GM21447 (cell line): ENCODE data around the gene PARPBP.
"Not testable (repeated sequence)": the region's sequence is repeated elsewhere in the genome, so short reads cannot be mapped to it uniquely, and the experiment has no call there.

ENCODE experiments used
- ATAC-seq: cut with Tn5 transposase; IDR thresholded peaks from one replicate; pipeline ENCODE4 v1.9.1; 2021; ENCODE audit not compliant: unreplicated experiment

PARPBP gene

DNA sequence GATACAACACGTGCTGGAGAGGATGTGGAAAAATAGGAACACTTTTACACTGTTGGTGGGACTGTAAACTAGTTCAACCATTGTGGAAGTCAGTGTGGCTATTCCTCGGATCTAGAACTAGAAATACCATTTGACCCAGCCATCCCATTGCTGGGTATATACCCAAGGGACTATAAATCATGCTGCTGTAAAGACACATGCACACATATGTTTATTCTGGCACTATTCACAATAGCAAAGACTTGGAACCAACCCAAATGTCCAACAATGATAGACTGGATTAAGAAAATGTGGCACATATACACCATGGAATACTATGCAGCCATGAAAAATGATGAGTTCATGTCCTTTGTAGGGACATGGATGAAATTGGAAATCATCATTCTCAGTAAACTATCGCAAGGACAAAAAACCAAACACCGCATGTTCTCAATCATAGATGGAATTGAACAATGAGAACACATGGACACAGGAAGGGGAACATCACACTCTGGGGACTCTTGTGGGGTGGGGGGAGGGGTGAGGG is 27.1 kb downstream of the PARPBP start:
- ATAC-seq: not testable (repeated sequence)

DNA sequence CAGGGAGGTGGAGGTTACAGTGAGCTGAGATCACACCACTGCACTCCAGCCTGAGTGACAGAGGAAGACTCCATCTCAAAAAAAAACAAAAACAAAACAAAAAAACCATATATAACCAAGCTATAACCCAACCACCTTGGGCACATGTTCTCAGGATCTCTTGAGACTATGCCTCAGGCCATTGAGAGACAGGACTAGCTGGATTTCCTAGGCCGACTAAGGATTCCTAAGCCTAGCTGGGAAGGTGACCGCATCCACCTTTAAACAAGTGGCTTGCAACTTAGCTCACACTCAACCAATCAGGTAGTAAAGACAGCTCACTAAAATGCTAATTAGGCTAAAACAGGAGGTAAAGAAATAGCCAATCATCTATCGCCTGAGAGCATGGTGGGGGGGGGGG is 35.2 kb downstream of the PARPBP start:
- not testable (repeated sequence) for ATAC-seq

DNA sequence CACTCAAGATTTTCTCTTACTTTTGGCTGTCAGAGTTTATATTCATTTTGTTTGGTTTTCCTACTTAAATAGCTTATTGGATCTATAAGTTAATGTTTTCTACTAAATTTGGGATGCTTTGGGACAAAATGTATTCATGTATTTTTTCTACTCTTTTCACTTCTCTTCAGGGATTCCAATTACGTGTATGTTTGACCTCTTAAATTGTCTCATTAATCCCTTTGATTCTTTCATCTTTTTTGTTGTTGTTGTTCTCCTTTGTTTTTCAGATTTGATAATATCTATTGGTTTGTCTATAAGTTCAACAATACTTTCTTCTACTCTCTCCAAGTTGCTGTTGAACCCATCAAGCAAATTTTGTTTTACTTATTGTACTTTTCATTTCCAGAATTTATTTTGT is 43.4 kb downstream of the PARPBP start:
- ATAC-seq: no peak

DNA sequence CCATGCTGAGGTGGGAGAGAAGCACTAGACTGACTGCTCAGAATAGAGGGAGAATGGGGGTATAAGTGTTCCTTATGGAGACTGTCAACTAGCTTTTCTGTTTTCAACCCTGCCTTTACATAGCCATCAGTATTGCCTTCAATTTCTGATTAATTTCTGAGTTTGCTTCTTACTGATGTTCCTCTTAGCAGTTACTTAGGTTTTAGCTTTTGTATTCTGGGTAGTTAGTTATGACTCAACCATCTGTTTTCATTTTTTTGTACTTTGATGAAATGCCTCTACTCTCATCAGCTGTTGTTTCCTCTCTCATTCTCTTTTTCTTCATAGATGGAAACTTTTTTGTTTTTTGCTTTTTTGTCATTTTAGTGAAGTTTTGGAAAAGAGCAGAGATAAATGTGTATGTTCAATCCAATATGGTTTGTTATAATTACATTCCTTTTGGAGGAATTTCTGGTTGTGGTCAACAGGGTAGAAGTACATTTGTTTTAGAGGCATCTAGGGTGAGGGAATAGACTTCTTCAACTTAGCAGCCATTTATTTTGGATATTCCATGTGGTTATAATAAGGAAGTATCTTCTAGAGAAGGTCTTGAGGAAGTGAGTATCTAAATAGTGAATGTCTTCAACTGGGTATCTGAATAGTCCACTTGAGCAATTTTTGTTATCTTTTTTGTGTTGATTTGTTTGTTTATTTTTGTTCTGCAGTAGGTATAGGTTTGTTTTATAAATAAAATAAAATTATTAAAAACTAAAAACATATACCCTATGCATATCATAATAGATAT is 48.0 kb downstream of the PARPBP start:
- peak; percentile 57 for ATAC-seq

DNA sequence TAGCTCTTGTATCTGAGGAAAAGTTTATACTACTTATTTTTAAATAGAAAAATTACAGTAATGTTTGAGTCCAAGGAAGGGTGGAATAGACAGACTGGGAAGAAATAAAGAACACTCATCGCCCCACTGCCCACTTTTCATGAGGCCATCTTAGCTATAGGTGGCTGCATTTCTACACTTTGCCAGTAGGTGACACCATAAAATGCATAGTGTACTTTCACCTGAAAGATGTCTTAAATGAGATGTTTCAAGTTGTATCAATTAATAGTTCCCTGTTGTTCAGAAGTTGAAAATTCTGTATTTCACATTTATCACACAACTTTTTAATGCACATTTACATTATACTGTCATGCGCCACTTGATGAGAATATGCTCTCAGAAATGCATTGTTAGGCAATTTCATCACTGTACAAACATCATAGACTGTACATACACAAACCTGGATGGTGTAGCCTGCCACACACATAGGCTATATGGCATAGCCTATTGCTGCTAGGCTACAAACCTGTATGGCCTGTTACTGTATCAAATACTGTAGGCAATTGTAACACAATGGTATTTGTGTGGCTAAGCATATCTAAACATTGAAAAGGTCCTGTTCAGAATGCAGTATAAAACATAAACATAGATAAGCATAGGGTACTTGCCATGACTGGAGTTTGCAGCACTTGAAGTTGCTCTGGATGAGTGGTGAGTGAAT is 50.1 kb downstream of the PARPBP start:
- ATAC-seq: no peak

DNA sequence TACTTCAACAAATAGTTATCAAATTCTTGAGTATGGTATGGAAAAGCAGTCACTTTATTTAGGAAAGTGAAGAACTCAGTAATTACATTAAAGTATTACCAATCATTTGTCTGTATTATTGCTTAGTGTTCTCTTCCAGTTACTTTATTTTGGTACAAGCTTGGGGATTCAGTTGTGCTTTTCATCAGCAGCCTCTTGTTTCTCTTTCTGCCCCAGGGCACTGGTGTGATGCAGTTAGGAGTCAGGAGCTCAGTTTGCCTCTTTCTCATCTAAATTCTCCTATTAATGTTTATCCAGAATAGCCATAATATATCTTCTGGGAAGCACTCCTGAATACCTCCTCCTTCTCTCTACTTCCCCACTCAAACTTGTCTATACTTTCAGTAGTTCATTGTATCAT is 52.0 kb downstream of the PARPBP start:
- ATAC-seq: no peak

DNA sequence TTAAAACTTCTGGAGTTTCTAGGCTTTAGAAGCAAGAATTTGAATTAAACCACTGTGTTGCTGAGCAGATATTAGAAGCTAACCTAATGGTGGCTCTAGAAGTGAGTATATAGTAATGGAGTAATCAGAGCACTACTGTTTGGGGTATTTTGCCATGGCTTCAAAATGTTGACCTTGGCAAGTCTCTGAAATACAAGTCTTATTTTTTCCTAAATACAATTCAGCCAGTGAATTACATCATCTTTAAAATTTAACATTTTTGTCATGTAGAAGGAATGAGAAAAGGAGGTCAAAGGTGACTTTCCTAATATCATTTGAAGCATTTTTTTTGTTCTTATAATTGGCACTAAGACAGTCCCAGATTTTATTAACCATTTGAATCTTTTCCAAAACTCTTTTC is 52.5 kb downstream of the PARPBP start:
- ATAC-seq: no peak

DNA sequence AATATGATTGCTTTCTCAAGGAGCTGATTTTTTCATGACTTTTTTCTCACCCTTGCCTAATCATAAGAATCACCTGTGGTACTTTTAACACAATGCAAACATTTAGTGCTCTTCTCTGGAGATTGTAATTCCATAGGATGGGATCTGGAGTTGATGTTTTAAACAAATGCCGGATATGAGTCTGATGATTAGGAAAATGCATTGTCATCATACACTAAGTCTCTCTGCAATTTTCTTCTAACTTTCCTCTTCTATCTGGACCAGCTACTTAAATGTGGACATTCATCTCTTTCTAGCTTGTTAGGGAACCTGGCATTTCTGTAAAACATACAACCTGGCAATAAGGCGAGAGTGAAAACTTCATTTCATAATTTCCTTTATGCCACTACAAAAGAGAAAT is 54.1 kb downstream of the PARPBP start:
- ATAC-seq: no peak

DNA sequence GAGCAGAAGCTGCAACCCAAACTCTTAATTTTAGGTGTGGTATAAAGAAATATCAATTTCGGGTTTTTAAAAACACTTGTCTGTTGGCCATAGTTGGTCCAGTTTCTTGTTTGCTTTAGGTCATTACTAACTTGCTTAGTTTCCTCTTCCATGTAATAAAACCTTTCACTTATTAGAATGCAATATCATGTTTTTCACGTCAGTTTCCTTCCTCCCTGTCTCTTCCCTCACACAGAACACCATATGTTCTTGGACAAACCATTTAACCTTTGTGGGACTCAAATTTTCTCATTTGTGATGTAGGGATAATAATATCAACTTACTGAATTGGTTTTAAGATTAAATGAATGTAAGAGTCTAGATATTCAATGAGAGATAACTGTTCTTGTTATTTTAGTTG is 54.8 kb downstream of the PARPBP start:
- no peak for ATAC-seq

DNA sequence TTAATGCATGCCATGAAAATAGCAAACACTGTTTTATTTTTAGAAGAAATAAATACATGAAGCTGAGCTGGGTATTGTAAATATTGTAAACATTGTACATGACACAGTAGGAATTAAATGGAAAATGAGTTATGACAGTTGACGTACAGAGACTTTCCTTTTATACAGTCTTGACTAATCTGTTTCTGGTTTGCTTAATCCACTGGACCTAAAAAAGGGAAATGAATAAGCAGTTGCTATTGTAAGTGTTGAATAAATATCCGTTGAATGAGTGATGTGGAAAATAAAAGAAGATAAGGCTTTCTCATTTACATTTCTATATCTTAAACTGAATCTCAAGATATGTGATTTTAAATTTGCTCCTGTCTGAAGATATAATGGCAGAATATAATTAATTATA is 62.7 kb downstream of the PARPBP start:
- ATAC-seq: no peak

DNA sequence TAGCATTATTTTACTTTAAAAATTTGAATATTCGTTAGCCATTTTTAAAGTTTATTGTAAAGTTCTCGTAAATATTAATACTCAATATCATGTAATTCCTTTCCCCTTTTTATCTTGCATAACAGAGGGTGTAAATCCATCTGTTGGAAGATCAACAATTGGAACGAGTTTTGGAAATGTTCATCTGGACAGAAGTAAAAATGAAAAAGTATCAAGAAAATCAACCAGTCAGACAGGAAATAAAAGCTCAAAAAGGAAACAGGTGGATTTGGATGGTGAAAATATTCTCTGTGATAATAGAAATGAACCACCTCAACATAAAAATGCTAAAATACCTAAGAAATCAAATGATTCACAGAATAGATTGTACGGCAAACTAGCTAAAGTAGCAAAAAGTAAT is 75.8 kb downstream of the PARPBP start:
- no peak for ATAC-seq

DNA sequence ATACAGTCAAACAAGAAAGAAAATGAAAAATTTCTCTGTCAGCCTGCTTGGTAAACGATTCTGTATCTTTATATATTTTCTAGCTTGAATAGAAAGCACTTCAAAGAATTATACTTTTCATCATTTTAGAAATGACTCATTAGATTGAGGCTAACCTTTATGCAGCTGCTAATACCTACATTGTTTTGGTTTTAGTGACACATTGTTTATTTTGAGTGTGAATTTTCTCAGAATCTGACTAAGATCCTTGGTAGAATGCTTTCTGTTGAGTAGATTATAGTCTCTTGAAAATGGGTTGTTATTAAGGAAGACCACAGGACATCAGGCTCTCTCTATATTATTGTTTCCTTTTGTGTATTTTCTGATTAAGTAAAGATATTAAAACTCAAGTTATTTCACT is 77.8 kb downstream of the PARPBP start, which contains the start of gene PMCH:
PMCH (minus strand) TSS at position 45 of the 400 bp plus-strand sequence. CDS start 63 bp downstream, outside the sequence.
- no peak for ATAC-seq

DNA sequence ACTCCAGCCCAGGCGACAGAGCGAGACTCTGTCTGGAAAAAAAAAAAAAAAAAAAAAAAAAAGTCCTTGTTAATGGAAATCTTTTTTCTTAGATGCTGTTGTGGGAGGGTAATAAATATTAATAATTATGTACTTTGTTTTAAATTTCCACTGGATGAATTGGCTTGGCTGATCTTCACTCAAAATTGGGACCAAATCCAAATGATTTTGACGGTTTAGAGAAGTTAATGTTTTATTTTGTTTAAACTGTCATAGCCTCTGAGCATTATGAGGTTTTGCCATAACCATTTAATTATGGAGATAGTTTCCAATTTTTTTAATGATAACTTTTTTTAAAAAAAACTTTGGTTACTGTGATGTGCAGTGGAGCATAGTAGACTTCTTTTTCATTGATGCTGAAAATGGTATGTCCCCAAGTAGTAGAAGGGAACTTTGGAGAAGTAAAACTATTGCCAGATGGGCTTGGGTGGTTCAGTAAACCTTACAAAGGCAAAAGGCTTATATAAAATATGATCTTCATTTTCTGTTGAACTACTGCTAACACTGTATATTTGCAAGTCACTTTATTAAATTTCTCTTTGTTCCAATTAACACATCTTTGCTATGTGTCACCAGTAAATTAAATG is 81.6 kb downstream of the PARPBP start:
- no peak for ATAC-seq

DNA sequence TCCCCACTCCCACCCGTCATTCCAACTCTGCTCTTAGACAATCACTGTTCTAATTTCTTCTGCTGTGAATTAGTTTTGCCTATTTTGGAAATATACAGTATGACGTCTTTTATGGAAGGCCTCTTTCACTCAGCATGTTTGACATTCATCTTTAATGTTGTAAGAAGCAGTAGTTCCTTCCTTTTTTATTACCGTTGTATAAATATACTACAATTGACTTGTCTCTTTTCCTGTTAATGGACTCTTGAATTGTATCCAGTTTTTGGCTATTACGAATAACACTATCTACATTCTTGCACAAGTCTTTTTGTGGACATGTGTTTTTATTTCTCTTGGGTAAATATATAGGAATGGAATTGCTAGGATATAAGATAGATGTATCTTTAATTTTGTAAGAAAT is 82.6 kb downstream of the PARPBP start:
- ATAC-seq: no peak

DNA sequence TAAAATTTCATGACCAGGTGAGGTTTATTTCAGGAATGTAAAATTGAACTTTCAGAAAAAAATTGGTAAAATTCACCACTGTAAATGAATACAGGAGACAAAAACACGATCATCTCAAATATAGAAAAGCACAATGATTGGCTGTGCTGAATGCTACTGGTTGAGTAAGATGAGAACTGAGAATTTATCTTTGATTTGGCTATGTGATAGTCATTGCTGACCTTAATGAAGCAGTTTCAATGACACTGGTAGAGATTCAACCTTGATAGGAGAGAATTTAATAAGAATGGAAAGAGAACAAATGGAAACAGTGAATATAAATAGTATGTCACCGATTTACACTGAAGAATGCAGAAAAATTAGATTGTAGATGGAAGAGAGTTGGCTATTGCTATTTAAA is 84.0 kb downstream of the PARPBP start:
- no peak for ATAC-seq

DNA sequence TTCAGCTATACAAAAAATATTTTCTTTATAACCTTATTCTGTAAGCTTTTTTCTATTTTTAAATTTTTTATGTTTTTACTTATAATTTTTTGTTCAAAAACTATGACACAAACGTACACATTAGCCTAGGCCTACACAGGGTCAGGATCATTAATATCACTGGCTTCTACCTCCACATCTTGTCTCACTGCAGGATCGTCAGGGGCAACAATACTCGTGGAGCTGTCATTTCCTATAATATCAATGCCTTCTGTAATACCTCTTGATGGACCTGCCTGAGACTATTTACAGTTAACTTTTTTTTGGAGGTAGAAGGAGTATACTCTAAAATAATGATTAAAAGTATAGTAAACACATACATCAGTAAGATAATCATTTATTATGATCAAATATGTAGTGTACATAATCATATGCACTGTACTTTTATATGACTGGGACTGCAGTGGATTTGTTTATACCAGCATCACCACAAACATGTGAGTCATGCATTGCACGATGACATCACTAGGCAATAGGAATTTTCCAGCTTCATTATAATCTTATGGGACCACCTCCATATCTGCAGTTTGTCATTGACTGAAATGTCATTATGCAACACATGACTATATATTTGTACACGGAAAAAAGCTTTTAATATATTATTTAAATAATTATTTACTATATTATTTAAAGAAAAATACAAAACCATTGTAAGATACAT is 96.2 kb downstream of the PARPBP start:
- ATAC-seq: no peak

DNA sequence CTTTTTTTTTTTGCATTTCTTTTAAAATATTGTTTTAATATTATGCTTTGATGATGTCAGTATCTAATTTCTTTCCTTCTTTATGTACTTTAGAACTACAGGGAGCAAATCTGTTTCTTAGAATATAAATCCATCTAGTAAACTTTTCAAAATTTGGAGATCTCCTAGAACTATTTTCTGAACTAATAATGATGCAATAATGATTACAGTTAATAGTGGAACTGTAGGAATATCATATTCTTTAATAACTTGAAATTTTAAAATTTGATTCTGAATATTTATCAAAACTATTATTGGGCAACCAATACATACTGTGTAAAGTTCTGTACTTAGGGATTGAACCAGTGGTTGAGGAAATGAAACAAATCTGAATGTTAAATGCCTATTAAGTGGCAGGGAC is 100.8 kb downstream of the PARPBP start:
- no peak for ATAC-seq

DNA sequence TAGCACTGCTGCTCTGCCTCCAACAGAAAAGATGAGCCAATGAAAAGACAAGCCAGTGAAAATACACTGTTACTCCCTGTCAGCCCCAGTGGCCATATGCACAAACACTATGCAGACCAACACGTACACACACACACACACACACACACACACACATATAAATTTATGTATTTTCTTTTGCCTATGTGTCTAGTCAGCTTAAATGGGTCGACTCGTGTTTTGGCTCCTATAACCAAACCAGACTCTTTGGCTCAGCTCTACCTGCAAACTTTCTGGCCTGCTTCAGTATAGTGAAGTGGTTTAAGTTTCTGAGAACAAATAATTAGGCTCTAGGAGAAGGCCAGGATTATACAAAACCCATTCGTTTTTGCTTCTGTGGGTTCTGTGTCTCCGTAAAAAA is 108.0 kb downstream of the PARPBP start:
- ATAC-seq: no peak

DNA sequence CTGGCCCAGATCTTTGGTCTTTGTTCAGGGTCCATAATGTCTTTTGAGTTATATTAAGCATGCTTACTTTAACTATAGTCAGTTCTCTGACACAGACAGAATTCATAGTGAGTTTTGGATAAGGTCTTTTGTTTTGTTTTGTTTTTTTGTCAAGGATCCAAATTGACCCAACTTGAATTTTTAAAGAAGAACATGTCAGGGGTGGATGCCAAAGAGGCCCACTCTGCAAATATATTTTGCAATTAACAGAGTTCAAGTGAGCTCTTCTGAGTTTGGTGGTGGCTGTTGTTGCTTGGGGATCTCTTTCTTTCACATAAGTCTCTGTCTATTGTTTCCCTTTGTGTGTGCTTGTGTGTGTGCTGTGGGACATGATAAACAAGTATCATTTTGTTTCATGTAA is 112.1 kb downstream of the PARPBP start:
- ATAC-seq: no peak

DNA sequence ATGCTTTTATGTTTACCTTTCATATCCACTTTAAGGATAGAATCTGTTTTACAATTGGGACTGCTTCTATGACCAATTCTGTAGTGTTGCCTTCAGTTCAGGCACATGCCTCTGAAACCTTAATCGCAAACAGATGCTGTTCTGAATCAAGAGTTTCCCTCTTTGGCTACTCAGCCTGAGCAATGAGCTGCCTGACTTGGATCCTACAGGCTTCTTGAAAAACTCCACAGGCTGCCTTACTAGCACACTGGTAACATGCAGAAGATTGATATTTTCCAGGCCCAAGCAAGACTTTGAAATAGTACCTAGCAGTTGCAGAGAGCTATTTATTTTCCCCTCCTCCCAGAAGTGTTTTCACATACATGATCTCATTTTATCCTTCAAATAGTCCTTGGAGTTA is 112.5 kb downstream of the PARPBP start:
- ATAC-seq: no peak

DNA sequence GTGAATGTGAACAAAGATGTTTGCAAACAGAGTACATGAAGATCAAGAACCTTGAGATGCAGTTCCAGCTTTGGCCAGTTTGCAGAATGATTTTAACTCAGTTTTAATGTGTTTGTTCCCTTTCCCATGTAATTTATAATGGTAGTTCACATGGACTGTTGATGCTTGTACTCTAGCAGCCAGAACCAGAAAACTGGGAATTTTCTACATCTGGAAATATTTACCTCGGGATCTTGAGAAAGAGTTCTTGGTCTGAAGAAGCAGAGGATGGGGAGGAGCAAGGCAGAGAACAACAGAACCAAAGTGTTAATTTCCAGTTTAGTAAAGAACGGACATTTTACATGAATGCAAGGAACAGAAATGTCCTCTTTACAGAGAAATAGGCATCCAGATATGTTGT is 114.6 kb downstream of the PARPBP start:
- no peak for ATAC-seq
